Measurements from ENCODE around the gene UPF3A. TPM values are rescaled to one million over a fixed set of nuclear protein-coding genes. Genes with fewer than 3 reads are reported as not detected.

Gene UPF3A
- total and polyA plus RNA-seq, 2 of the 4 experiments (the other 2 are of a cell fraction) = 11.7 to 51.6 TPM

DNA sequence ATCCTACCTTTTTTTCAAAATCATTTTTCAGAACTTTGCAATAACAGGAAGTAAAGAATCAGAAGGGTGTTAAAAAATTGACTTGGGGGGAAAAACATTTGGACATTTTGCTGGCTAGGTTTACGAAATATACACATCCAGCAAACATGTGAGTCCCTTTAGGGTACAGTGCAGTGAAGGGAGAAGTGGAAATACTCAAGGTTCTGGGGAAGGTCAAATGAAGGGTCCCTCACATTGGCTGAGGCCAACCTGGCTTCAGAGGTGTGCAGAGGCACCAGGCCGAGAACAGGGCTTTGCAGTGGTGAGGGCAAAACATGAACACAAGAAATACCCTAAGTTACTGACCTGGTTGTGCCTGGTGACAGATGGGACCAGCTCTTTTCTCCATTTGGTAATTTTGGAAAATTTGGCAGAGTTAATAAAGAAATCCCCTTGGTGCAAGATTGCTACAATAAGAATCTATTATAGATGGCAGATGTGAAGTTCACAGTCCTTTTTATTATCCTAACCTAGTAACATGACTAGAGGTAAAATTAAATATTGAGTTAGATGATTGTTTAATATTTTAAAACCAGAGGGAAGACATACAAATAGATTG is 1.5 kb upstream of the UPF3A start:
- in situ Hi-C loops (cut with MboI; ENCODE audit: low sequenced_read_pairs) = no loop called here
- H3K23ac ChIP-seq (ENCODE audit: low read depth, low read length) = peak overlapping the region; percentile 80
- no peaks in the 10 kb centered on the region for H3K9me3 ChIP-seq (ENCODE audit: control insufficient read depth, insufficient read depth, low read length)
- DNase-seq (no peak), ATAC-seq (ENCODE audit: low read depth) (no peak)
- H4K91ac ChIP-seq (ENCODE audit: insufficient read depth, low read depth, low read length) = no peak overlapping the region
- peak overlapping the region; percentile 76 for H3K14ac ChIP-seq (replicated peaks; ENCODE audit: low read depth, low read length)
- no peak overlapping the region; the same call in 1 of the 2 replicates for H2BK20ac ChIP-seq (ENCODE audit: low read depth, low read length)
- H3K9me1 ChIP-seq (ENCODE audit: insufficient read depth, low read length) = no peaks in the 10 kb centered on the region; the same call in 1 of the 2 replicates
- H3K27me3 ChIP-seq (ENCODE audit: control insufficient read depth, insufficient read depth, low read length) = no peaks in the 10 kb centered on the region
- no peak overlapping the region for H3K18ac ChIP-seq (ENCODE audit: low read depth, low read length)
- peaks cover 13 to 38% of the 10 kb centered on the region in 2 experiments for H3K79me1 ChIP-seq (ENCODE audit: low read depth in 1 of 2, low read length in 2 of 2)
- intact Hi-C loops (cut with micrococcal nuclease) = no loop called here
- peak overlapping the region; percentile 53; the same call in 1 of the 2 replicates for H4K5ac ChIP-seq (ENCODE audit: low read depth, low read length)
- POLR2A ChIA-PET (ENCODE audit: unreplicated experiment) = interaction anchor here (1.2 kb wide), 1 partner anchor 40 kb away, joined by 3 read pairs; no protein-coding TSS in a partner anchor
- H3K4me2 ChIP-seq (ENCODE audit: low read depth, low read length) = no peak overlapping the region
- peak overlapping the region; percentile 33; the same call in 1 of the 2 replicates for H2AK5ac ChIP-seq (ENCODE audit: low read depth, low read length)
- H2AFZ ChIP-seq (replicated peaks; ENCODE audit: low read length, poor library complexity) = no peak overlapping the region
- H3K9ac ChIP-seq (ENCODE audit: low read depth, low read length) = no peak overlapping the region
- no TSS peak for BruUV-seq (replicated peaks)
- H3K4me3 ChIP-seq (ENCODE audit: insufficient read depth, low read depth, low read length) = no peak overlapping the region
- H2BK5ac ChIP-seq (ENCODE audit: low read depth, low read length, poor library complexity, severe bottlenecking) = peak overlapping the region; percentile 15
- H2BK120ac ChIP-seq (ENCODE audit: low read depth, low read length) = no peak overlapping the region
- H4K8ac ChIP-seq (ENCODE audit: low read depth in 2 of 2, low read length in 2 of 2) = peak overlapping the region in 1 of 2 experiments; percentile 71; a peak in 2 of 4 replicates
- 100% methylated on average over 1 of the region's 2 CpGs; no CpG with 5 or more reads in 1 of the 2 experiments for WGBS, 2 experiments (ENCODE audit: extremely low coverage in 2 of 2, insufficient read length in 1 of 2)
- dilution Hi-C loops (cut with HindIII; ENCODE audit: low sequenced_read_pairs, unreplicated experiment) = no loop called here
- H3K4me1 ChIP-seq (ENCODE audit: control insufficient read depth, insufficient read depth, low read length) = peaks cover 4% of the 10 kb centered on the region
- H2AK9ac ChIP-seq (replicated peaks; ENCODE audit: low read depth, low read length, poor library complexity) = peak overlapping the region; percentile 76
- H4K20me1 ChIP-seq (ENCODE audit: insufficient read depth, low read length) = peaks cover 3% of the 10 kb centered on the region; the same call in 1 of the 2 replicates
- peak overlapping the region; percentile 17; the same call in 1 of the 2 replicates for H3K27ac ChIP-seq (ENCODE audit: insufficient read depth, low read length)
- CTCF ChIA-PET = no interaction called here
- no peak overlapping the region for H2BK15ac ChIP-seq (ENCODE audit: low read depth, low read length)
- H3K36me3 ChIP-seq (ENCODE audit: control insufficient read depth, insufficient read depth, low read length) = peaks cover 16% of the 10 kb centered on the region
- peak overlapping the region; percentile 10; the same call in 1 of the 2 replicates for H3K56ac ChIP-seq (ENCODE audit: extremely low read depth, insufficient read depth, low read length)
- H3K4ac ChIP-seq (ENCODE audit: low read depth, low read length) = peak overlapping the region; percentile 35; the same call in 1 of the 2 replicates
- TF ChIP-seq BHLHE40 (IDR thresholded peaks at IDR 0.05; ENCODE audit: low read depth, low read length) (no peak), SMC3 (IDR thresholded peaks at IDR 0.05; ENCODE audit: low read depth, low read length) (no peak), NFE2L2 (IDR thresholded peaks at IDR 0.05; ENCODE audit: low read depth, low read length) (no peak), RCOR1 (IDR thresholded peaks at IDR 0.05; ENCODE audit: insufficient replicate concordance, low read length) (no peak), CEBPB (IDR thresholded peaks at IDR 0.05; ENCODE audit: low read depth, low read length) (no peak), RAD21 (IDR thresholded peaks at IDR 0.05; ENCODE audit: low read length) (no peak), POLR2A (IDR thresholded peaks at IDR 0.05; ENCODE audit: low read depth, low read length) (no peak), FOS (IDR thresholded peaks at IDR 0.05; ENCODE audit: low read depth, low read length) (no peak), MAZ (IDR thresholded peaks at IDR 0.05; ENCODE audit: borderline replicate concordance, low read depth, low read length) (no peak), MXI1 (IDR thresholded peaks at IDR 0.05; ENCODE audit: borderline replicate concordance, low read depth, low read length) (no peak), CHD1 (IDR thresholded peaks at IDR 0.05; ENCODE audit: low read depth, low read length) (no peak), RFX5 (IDR thresholded peaks at IDR 0.05; ENCODE audit: low read depth, low read length) (no peak), MAFK (IDR thresholded peaks at IDR 0.05; ENCODE audit: low read depth, low read length) (no peak)
- TF ChIP-seq, protein P1, sequence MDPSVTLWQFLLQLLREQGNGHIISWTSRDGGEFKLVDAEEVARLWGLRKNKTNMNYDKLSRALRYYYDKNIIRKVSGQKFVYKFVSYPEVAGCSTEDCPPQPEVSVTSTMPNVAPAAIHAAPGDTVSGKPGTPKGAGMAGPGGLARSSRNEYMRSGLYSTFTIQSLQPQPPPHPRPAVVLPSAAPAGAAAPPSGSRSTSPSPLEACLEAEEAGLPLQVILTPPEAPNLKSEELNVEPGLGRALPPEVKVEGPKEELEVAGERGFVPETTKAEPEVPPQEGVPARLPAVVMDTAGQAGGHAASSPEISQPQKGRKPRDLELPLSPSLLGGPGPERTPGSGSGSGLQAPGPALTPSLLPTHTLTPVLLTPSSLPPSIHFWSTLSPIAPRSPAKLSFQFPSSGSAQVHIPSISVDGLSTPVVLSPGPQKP (IDR thresholded peaks at IDR 0.05; ENCODE audit: borderline replicate concordance, low read depth, low read length) = no peak
- TF ChIP-seq, protein P2, sequence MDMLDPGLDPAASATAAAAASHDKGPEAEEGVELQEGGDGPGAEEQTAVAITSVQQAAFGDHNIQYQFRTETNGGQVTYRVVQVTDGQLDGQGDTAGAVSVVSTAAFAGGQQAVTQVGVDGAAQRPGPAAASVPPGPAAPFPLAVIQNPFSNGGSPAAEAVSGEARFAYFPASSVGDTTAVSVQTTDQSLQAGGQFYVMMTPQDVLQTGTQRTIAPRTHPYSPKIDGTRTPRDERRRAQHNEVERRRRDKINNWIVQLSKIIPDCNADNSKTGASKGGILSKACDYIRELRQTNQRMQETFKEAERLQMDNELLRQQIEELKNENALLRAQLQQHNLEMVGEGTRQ (IDR thresholded peaks at IDR 0.05; ENCODE audit: low read depth, low read length) = no peak
